A549 (cell line): ENCODE data around the gene GTF3C5. TPM values are rescaled to one million over a fixed set of nuclear protein-coding genes. Genes with fewer than 3 reads are reported as not detected.

Source experiments
- ATAC-seq, 2 experiments: fragments of 200-7000 bp in 1 of 2; fragments of >200 bp in 1 of 2; cut with Nextera tagmentation in 1 of 2; cut with Tn5 transposase in 1 of 2; 3 replicates each; pipeline versions ENCODE4 v1.8.0 to v1.9.1; 2018 to 2020; ENCODE audit warnings: mild to moderate bottlenecking in 1 of 2, moderate library complexity in 1 of 2
- CTCF ChIA-PET: fragments of 300-600 bp; sonication (Branson Sonifier 250); formaldehyde crosslinking; extraction: SDS; loops from one replicate; lab custom pipeline; 2021; ENCODE audit warnings: antibody characterized with exemption, inconsistent platforms; lab: Yijun Ruan, JAX
- POLR2A ChIA-PET: fragments of 350-600 bp; formaldehyde crosslinking; extraction: SDS; loops from one replicate; lab custom pipeline; 2021; ENCODE audit warnings: antibody characterized with exemption, inconsistent platforms; lab: Yijun Ruan, JAX
- DNase-seq, 2 experiments: peaks; one replicate each; pipeline versions ENCODE4 v3.0.0 to v3.0.0-alpha.2; 2011 to 2016; ENCODE audit warnings: low read depth in 1 of 2, low spot score in 1 of 2
- FAIRE-seq: peaks from 2 replicates; lab custom pipeline; 2011; peaks lifted over from hg19 to GRCh38; lab: Jason Lieb, UNC
- H3K27ac ChIP-seq, 2 experiments: fragments of >200 bp; sonication (Bioruptor Twin); formaldehyde crosslinking; 3 replicates each; pipeline ENCODE4 v1.5.1; 2016 to 2017
- H3K4me1 ChIP-seq: fragments of >200 bp; sonication (Bioruptor Twin); formaldehyde crosslinking; 3 replicates; pipeline ENCODE4 v1.6.1; 2016
- H3K4me2 ChIP-seq: fragments of >200 bp; sonication (Bioruptor Twin); formaldehyde crosslinking; 3 replicates; pipeline ENCODE4 v1.6.1; 2016
- H3K4me3 ChIP-seq: fragments of >200 bp; sonication (Bioruptor Twin); formaldehyde crosslinking; 3 replicates; pipeline ENCODE4 v1.5.1; 2016
- H3K9me3 ChIP-seq: fragments of >200 bp; sonication (Bioruptor Twin); formaldehyde crosslinking; 3 replicates; pipeline ENCODE4 v1.6.1; 2016
- CBX2 ChIP-seq: fragments of 200-600 bp; sonication (generic); IDR thresholded peaks from 2 replicates; pipeline ENCODE4 v1.6.1; 2016; ENCODE audit warnings: low read depth, mild to moderate bottlenecking, borderline replicate concordance
- CBX8 ChIP-seq: fragments of 200-600 bp; sonication (generic); IDR thresholded peaks from 2 replicates; pipeline ENCODE4 v1.6.1; 2016
- CEBPB ChIP-seq, 2 experiments: fragments of >200 bp in 1 of 2; sonication (Bioruptor Twin) in 1 of 2; formaldehyde crosslinking in 1 of 2; IDR thresholded peaks; 2 replicates each; pipeline ENCODE4 v1.6.1; 2012 to 2016
- CHD2 ChIP-seq: fragments of 150-350 bp; IDR thresholded peaks from 2 replicates; pipeline ENCODE4 v1.6.1; 2014; ENCODE audit warnings: low read length; ENCODE audit not compliant: partially characterized antibody
- EHF ChIP-seq: fragments of 250-450 bp; sonication (Bioruptor Pico); IDR thresholded peaks from 2 replicates; pipeline ENCODE4 v1.5.0; 2020; ENCODE audit warnings: mild to moderate bottlenecking
- HOXB13 ChIP-seq: fragments of 250-450 bp; sonication (Bioruptor Pico); IDR thresholded peaks from 2 replicates; pipeline ENCODE4 v1.5.0; 2020; ENCODE audit warnings: low read depth, mild to moderate bottlenecking, moderate library complexity
- JUNB ChIP-seq: fragments of >200 bp; sonication (Bioruptor Twin); formaldehyde crosslinking; IDR thresholded peaks from 2 replicates; pipeline ENCODE4 v1.6.1; 2016
- KDM5A ChIP-seq: fragments of 200-600 bp; sonication (generic); IDR thresholded peaks from 2 replicates; pipeline ENCODE4 v1.6.1; 2016; ENCODE audit warnings: antibody characterized with exemption, mild to moderate bottlenecking
- MAX ChIP-seq: IDR thresholded peaks from 2 replicates; pipeline ENCODE4 v1.6.1; 2012
- MAZ ChIP-seq: fragments of 150-350 bp; IDR thresholded peaks from 2 replicates; pipeline ENCODE4 v1.6.1; 2014; ENCODE audit warnings: antibody characterized with exemption, low read depth, low read length, borderline replicate concordance
- NFE2L2 ChIP-seq: fragments of 150-350 bp; conservative IDR thresholded peaks from 2 replicates; pipeline ENCODE4 v1.6.1; 2014; ENCODE audit warnings: low read length
- NR3C1 ChIP-seq: fragments of >200 bp; sonication (Bioruptor Twin); formaldehyde crosslinking; IDR thresholded peaks from 3 replicates; pipeline ENCODE4 v1.6.1; 2017
- PHF8 ChIP-seq: fragments of 200-600 bp; sonication (generic); IDR thresholded peaks from 2 replicates; pipeline ENCODE4 v1.6.1; 2016; ENCODE audit warnings: low read depth, mild to moderate bottlenecking, antibody characterized with exemption, moderate library complexity, borderline replicate concordance
- REST ChIP-seq: fragments of 200-600 bp; sonication (generic); IDR thresholded peaks from 2 replicates; pipeline ENCODE4 v1.6.1; 2016; ENCODE audit warnings: antibody characterized with exemption, mild to moderate bottlenecking, moderate library complexity
- SREBF2 ChIP-seq: fragments of 450-650 bp; IDR thresholded peaks from 2 replicates; pipeline ENCODE4 v1.6.1; 2014; ENCODE audit warnings: mild to moderate bottlenecking, moderate library complexity
- ZC3H11A ChIP-seq: fragments of 450-650 bp; IDR thresholded peaks from 2 replicates; pipeline ENCODE4 v1.6.1; 2014; ENCODE audit warnings: antibody characterized with exemption, mild to moderate bottlenecking
- WGBS: methylation state at CpG from one replicate; pipeline ENCODE4 v1.1.6; 2017; ENCODE audit errors: missing lambda C conversion rate; 5-methylcytosine and 5-hydroxymethylcytosine counted together
- polyA plus RNA-seq, 4 experiments: library from polyadenylated mRNA; depleted of rRNA in 3 of 4; stranded (reverse); fragments of >200 nt; fragmentation: RNase III in 1 of 4; extraction: RNeasy Plus Mini Kit Qiagen cat#74134 plus additional on column Dnase treatment in 1 of 4; gene quantifications; 2 replicates in 3 of 4; 3 replicates in 1 of 4; pipeline ENCODE4 v1.2.3, GENCODE V29; 2011 to 2017
- TF ChIP-seq, protein P1 (sequence below): fragments of 250-450 bp; sonication (Bioruptor Pico); IDR thresholded peaks from 2 replicates; pipeline ENCODE4 v1.5.0; 2020; ENCODE audit warnings: low read depth, mild to moderate bottlenecking, moderate library complexity
- TF ChIP-seq, protein P2 (sequence below): fragments of 150-350 bp; IDR thresholded peaks from 2 replicates; pipeline ENCODE4 v1.6.1; 2014; ENCODE audit warnings: low read depth, mild to moderate bottlenecking, low read length

The GTF3C5 gene
- polyA plus RNA-seq, 2 of the 4 experiments (the other 2 are of a cell fraction), result 57.2 to 80.3 TPM

- Histone ChIP-seq H3K9me3 (peaks cover 27% of the 10 kb centered on the region), H3K4me2 (no peak overlapping the region)
- no peak for ATAC-seq
- POLR2A ChIA-PET, result no interaction called here
- WGBS, result 88% methylated on average over 13 of the region's 16 CpGs
- TF ChIP-seq CBX8 (no peak), SREBF2 (no peak)
- TF ChIP-seq, all 56 proteins: peak for 0
- no peak for DNase-seq
- H3K4me1 ChIP-seq, result no peaks in the 10 kb centered on the region
- no peak overlapping the region for H3K4me3 ChIP-seq
- FAIRE-seq, result no peak
- CTCF ChIA-PET, result interaction anchor here (0.8 to 30.3 kb wide), 5 partner anchors 16 to 389 kb away, joined by 3 to 1284 read pairs (median 6); partner anchors contain the start of gene RALGDS
- no peak overlapping the region for H3K27ac ChIP-seq
Observed at GRCh38 chr9:133098104-133098754, 67.4 kb downstream of the GTF3C5 start.

- no peak for TF ChIP-seq CBX2
- TF ChIP-seq MAX, result no peak
- TF ChIP-seq MAZ, result no peak
- no peak for TF ChIP-seq ZC3H11A
- TF ChIP-seq, protein P1, sequence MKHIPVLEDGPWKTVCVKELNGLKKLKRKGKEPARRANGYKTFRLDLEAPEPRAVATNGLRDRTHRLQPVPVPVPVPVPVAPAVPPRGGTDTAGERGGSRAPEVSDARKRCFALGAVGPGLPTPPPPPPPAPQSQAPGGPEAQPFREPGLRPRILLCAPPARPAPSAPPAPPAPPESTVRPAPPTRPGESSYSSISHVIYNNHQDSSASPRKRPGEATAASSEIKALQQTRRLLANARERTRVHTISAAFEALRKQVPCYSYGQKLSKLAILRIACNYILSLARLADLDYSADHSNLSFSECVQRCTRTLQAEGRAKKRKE (CRISPR knock-in tag), result no peak
- no peak for TF ChIP-seq HOXB13 (CRISPR knock-in tag)
- H3K4me1 ChIP-seq, result peaks cover 5% of the 10 kb centered on the region; the same call in 1 of the 3 replicates
- FAIRE-seq (no peak), ATAC-seq (no peak), DNase-seq (no peak)
- WGBS, result 100% methylated on average over 3 of the region's 5 CpGs
- POLR2A ChIA-PET, result interaction anchor here (0.6 kb wide), 1 partner anchor 430 kb away, joined by 4 read pairs; no protein-coding TSS in a partner anchor
- H3K4me2 ChIP-seq, result no peak overlapping the region
- H3K4me3 ChIP-seq, result no peak overlapping the region
- CTCF ChIA-PET, result interaction anchor here (0.7 to 30.3 kb wide), 8 partner anchors 16 to 388 kb away, joined by 3 to 1284 read pairs (median 4); partner anchors contain the start of gene RALGDS
- no peak overlapping the region for H3K27ac ChIP-seq
- peaks cover 27% of the 10 kb centered on the region for H3K9me3 ChIP-seq
Observed at GRCh38 chr9:133098871-133099270, 68.1 kb downstream of the GTF3C5 start.

DNA sequence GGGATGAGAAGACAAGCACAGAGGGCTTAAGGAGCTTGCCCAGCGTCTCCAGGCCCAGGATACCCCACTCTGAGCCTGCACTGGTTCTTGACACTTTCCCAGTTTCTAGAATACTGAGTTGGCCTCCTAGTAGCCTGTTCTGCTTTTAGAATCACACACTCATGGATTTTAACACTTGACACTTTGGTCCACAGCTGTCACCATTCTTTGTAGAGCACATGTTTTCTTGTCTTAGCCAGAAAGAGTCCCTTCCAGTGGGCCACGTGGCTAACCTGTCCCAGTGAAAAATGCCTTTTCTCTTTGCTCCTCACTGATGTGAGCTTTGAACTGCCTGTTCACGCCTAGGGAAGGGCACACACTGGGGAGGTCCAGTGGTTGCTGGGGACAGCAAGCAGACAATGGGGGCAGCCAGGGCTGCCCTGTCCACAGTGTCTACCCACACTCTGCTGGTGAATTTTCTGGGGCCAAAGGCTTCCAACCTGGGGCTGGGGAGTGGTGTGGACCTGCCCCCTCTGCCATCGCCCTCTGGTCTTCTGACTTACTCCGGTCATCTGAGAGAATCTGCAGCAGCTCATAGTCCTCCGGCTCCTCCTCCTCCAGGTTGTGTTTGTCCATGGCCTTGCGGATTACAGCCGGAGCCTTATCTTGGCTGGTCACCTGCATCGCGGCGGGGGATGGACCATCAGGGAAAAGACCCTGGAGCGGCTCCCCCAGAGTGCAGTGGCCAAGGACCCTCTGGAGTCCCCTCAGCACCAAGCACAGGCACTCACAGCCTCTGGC, 69.1 kb downstream of the GTF3C5 start:
- no peak for DNase-seq
- WGBS, result 87% methylated on average over 12 of the region's 12 CpGs
- no peak for ATAC-seq
- CTCF ChIA-PET, result interaction anchor here (0.7 to 30.3 kb wide), 8 partner anchors 9 to 387 kb away, joined by 3 to 1284 read pairs (median 6); partner anchors contain the start of gene RALGDS
- no peak for FAIRE-seq
- Histone ChIP-seq H3K4me3 (no peak overlapping the region), H3K4me1 (peaks cover 5% of the 10 kb centered on the region; the same call in 1 of the 3 replicates), H3K4me2 (no peak overlapping the region), H3K27ac (no peak overlapping the region), H3K9me3 (peaks cover 23% of the 10 kb centered on the region)
- TF ChIP-seq REST (no peak), NR3C1 (no peak), CBX8 (no peak), CHD2 (no peak), PHF8 (no peak), JUNB (no peak), CEBPB (IDR thresholded peaks at IDR 0.05) (no peak), EHF (CRISPR knock-in tag) (no peak), KDM5A (no peak), NFE2L2 (no peak)
- TF ChIP-seq, protein P2, sequence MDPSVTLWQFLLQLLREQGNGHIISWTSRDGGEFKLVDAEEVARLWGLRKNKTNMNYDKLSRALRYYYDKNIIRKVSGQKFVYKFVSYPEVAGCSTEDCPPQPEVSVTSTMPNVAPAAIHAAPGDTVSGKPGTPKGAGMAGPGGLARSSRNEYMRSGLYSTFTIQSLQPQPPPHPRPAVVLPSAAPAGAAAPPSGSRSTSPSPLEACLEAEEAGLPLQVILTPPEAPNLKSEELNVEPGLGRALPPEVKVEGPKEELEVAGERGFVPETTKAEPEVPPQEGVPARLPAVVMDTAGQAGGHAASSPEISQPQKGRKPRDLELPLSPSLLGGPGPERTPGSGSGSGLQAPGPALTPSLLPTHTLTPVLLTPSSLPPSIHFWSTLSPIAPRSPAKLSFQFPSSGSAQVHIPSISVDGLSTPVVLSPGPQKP, result no peak
- POLR2A ChIA-PET, result no interaction called here
